Stimulated activated CD4-positive, alpha-beta T cell treated with anti-CD3 and anti-CD28 coated beads, Interleukin-4, amount 100 ng/mL, for 4 hours (primary cell): ENCODE results near the gene SATB1.

Experiments used
- DNase-seq, 2 experiments: peaks; one replicate each; pipeline ENCODE4 v3.0.0-alpha.2; 2020

SATB1 gene

GRCh38 chr3:18396428-18396827, 28.7 kb downstream of the SATB1 start:
- no peak for DNase-seq

- DNase-seq, result no peak
Observed at GRCh38 chr3:18394384-18394995, 30.6 kb downstream of the SATB1 start.

- DNase-seq, result no peak
Observed at GRCh38 chr3:18393906-18394305, 31.2 kb downstream of the SATB1 start.

- no peak for DNase-seq
Observed at GRCh38 chr3:18390024-18390660, 35.0 kb downstream of the SATB1 start.

- DNase-seq, result no peak
Observed at GRCh38 chr3:18389108-18389733, 35.9 kb downstream of the SATB1 start.

GRCh38 chr3:18386274-18386890, 38.8 kb downstream of the SATB1 start:
- no peak for DNase-seq

- no peak for DNase-seq
Observed at GRCh38 chr3:18385706-18386105, 39.4 kb downstream of the SATB1 start.

GRCh38 chr3:18382760-18383369, 42.3 kb downstream of the SATB1 start:
- no peak for DNase-seq

GRCh38 chr3:18379647-18380046, 45.5 kb downstream of the SATB1 start:
- DNase-seq, result no peak

- no peak for DNase-seq
Observed at GRCh38 chr3:18378218-18378617, 46.9 kb downstream of the SATB1 start.

GRCh38 chr3:18376682-18377081, 48.5 kb downstream of the SATB1 start:
- DNase-seq, result no peak

- DNase-seq, result no peak
Observed at GRCh38 chr3:18372786-18373405, 52.2 kb downstream of the SATB1 start.

GRCh38 chr3:18370672-18371071, 54.5 kb downstream of the SATB1 start:
- DNase-seq, result no peak

- no peak for DNase-seq
Observed at GRCh38 chr3:18369551-18370185, 55.5 kb downstream of the SATB1 start.

- DNase-seq, result no peak
Observed at GRCh38 chr3:18366258-18366657, 58.9 kb downstream of the SATB1 start.

- DNase-seq, result no peak
Observed at GRCh38 chr3:18363338-18363737, 61.8 kb downstream of the SATB1 start.

GRCh38 chr3:18357747-18358146, 67.4 kb downstream of the SATB1 start:
- no peak for DNase-seq

- DNase-seq, result no peak
Observed at GRCh38 chr3:18355832-18356231, 69.3 kb downstream of the SATB1 start.

- DNase-seq, result no peak
Observed at GRCh38 chr3:18354701-18355100, 70.4 kb downstream of the SATB1 start.

GRCh38 chr3:18351823-18352744, 73.1 kb downstream of the SATB1 start:
- DNase-seq, result no peak

- no peak for DNase-seq
Observed at GRCh38 chr3:18351069-18351628, 74.0 kb downstream of the SATB1 start.
